GM19395 (cell line): ENCODE results near the gene TENM4.

Source experiments
- ATAC-seq: cut with Tn5 transposase; IDR thresholded peaks from one replicate; pipeline ENCODE4 v1.9.1; 2021; ENCODE audit warnings: mild to moderate bottlenecking, moderate library complexity; ENCODE audit not compliant: unreplicated experiment

Gene TENM4

DNA sequence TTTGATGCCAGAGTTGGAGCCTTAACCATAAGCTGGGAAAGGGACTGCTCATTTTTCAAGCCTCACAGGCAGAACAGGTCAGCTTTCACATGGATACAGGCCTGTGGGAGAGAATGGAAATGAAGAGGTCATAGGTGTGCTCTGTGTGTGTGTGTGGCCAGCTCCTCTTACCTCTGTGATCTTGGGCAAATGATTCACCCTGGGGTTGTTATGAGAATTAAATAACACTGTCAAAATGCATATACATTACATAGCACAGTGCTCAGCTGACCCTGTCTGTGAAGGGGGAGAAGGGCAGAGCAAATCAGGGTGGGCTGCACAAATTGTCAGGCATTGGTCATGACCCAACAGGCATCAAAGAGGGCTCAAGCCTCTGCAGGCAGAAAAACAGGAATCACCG, 372.5 kb downstream of the TENM4 start:
- ATAC-seq: no peak

DNA sequence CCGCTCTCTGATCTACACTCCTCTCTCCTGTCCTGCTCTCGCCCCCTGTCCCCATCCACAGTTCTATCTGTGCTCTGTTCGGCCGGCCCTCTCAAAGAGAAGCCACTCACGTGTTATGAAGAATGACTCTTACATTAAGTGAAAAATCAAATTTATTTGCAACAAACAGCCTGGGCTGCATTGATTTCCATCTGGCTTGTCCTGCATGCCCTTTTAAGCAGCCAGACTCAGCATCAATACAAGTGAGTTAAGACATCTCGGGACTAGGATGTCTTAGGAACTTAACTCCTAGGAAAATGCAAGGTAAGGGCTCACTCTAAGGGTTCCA, 373.5 kb downstream of the TENM4 start:
- no peak for ATAC-seq

DNA sequence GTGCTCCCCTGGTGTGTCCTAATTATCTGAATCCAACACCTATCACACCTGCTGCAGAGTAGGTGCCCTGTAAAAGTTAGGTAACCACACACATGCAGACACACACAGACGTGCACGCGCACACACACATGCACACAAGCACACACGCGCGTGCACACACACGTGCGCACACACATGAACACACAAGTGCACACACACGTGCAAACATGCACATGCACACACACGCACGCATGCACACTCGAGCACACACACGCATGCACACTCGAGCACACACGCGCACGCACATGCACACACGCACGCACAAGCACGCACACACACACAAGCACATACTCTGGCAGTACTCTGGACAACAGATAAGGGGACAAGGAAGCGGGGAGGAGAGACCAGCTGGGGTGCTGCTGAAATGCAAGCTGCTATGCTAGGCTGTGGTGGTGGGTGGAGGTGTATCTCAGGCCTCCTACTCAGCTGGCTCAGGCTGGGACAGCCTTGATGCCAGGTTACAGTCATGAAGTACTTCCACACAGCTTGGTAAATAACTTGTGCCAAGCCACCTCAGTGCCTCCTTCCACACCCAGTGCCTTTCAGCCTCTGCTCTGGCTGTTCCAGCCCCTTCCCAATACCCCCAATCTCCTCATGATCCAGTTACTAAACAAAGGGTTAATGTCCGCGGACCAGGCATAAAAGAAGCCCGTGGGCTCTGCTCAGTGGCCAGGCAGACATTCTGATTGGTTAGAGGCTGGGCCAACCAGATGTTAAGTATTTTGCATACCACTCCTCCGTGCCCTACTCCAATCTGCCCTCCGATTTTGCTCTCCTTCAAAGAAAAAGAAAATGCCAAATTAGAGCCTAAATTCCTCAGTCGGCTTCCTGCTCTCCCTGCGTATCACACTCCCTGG, 374.1 kb downstream of the TENM4 start:
- ATAC-seq: no peak

DNA sequence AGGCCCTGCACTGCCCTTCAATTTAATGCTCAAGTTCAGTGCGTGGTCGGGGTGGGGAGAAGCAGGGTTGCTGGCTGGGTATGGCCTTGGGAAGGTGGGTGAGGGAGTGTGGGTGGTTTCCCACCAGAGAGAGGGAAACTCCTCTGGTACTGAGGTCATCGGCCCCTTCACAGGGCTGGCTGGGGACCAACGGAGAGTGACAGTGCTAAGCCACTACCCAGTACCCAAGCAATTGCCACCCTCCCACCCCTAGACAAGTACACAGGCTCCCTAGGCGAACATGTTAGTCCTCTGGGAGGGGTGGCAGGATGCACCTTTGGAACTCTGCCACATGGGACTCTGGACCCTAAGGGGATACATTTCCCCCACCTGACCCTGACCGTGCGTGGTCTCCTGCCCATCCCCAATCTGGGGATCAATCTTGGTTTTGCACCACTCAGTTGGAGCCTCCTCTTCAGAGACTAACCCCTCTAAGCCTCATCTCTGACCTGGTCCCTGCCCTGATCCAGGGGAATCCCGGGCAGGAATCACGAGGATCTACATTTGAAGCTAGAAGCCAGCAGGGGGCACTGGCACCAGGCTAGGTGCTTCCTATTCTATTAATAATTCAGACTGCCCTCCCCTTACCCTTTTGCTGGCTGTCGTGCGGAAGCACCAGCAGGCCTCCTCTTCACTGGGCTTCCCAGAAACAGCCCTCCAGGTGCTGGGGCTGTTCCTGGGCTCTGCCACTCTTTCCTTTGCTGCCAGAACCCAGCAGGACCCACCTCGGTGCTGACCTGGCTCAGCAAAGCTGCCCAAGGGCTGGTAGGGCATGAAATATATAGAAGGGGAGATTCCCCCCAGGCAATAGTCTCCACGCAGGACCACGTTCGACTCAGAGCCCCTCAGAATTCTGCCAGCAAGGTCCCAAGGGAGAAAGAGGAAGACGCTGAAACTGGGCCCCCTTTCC, 377.7 kb downstream of the TENM4 start:
- no peak for ATAC-seq

DNA sequence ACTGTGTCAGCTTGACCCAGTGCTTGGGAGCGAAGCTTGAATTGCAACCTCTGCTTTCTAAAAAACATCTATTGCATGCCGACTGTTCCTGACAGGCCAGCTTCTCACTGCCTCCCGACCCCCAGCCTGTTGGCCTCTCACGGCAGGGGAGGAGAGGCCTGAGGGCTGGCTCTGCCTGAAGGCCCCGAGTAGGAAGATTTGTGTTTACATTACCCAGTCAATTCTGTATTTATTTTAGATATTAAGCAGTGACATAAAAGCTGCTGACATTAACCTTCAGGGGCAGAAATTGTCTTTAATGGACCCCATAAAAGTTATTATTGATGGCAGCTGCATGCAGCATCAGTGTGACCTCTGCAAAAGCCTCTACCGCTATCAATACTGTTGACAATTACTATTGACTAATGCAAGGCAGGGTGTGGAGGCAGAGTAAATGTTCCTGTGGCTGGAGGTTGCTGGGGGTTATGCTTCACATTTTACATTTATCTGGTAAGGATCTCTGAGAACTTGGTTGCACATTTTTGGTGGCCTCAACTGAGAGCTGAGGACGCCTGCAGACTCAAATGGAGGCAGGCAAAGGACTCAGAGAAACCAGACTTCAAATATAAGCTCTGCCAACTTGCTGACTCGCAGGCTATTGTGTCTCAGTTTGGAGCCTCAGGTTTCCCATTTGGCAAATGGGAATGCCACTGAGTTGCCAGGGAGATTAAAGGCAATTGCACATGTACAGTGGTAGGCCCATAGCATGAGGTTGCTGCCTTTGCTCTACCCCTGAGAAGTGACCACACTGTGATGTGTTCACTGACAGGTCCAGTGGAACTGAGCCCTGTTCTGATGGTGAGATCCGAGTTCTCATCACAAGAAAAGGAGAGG, 380.5 kb downstream of the TENM4 start:
- no peak for ATAC-seq

DNA sequence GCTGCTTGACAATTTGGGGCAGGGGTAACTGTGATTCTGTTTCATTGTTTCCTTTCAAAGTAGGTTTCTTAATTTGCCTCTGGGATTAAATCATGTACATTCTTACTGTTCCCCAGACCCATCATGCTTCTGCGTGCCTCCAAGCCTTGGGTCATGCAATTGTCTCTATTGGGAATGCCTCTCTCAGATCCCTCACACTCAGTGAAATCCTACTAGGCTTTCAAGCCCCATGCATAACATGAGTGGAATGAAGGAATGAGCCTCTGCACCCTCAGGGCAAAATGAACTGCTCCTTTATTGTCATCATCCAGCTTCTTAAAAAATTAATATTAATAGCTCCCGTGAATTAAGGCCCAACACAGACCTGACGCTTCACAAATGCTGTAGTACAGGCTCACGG, 381.7 kb downstream of the TENM4 start:
- ATAC-seq: no peak

DNA sequence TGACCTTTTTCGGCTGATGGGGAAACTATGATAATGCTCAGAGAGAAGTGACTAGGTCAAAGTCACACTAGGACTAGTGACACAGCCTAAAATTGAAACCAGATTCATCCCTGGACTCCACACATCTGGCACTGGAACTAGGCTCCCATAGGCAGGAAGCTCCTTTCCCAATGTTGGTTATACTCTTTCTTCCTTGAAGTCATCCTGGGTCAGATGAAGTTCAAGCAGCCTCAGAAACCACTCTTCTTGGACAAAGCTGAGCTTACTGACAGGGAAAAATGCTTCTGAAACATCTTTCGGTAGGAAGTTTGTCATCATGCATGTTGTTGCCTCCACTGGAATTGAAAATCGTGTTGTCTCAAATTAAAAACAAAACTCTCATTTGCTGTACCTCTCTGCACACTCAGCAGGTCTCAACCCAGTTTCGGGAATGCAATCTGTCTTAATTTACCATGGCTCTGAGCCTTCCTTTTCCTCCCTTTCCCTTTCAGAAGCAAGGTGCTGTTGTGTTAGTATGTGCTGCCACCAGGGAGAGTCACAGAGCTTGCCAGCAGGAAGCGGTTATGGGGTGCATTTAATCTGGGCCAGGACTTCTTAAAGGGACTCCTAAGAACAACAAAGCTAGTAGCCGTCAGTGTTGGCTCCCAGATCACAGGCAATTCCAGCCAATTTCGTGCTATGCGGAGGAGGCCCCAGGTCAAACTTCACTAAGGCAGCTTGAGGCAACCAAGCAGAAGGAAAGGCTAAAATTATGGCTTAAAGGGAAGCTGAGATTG, 384.8 kb downstream of the TENM4 start:
- ATAC-seq: no peak

DNA sequence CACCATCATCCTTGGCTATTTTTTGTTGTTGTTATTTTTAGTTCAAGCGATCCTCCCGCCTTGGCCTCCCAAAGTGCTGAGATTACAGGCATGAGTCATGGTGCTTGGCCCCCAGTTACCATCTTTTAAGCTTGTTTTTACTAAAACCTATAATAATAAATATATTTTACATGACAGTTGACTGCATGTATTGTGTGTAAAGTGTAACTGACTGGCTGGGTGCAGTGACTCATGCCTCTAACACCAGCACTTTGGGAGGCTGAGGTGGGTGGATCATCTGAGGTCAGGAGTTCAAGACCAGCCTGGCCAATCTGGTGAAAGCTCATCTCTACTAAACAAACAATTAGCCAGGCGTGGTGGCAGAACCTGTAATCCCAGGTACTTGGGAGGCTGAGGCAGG, 386.2 kb downstream of the TENM4 start:
- no peak for ATAC-seq

DNA sequence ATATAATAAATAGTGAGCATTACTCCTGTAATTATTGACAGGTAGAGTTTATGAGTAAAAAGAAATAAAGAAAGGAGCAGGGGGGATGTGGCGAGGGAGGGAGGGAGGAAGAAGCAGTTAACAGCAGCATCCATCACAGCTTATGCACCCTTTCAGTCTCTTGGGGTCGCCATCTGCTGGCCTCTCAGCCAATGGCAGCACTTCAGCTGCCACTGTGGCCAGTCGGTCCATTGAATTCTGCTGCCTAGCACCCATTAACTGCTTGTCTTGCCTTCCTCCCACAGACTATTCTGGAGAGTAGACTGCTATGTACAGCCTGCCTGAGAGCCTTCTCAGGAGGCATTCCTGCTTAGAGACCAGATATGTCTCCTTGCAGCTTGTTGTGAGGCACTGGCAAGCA, 388.3 kb downstream of the TENM4 start:
- ATAC-seq: no peak

DNA sequence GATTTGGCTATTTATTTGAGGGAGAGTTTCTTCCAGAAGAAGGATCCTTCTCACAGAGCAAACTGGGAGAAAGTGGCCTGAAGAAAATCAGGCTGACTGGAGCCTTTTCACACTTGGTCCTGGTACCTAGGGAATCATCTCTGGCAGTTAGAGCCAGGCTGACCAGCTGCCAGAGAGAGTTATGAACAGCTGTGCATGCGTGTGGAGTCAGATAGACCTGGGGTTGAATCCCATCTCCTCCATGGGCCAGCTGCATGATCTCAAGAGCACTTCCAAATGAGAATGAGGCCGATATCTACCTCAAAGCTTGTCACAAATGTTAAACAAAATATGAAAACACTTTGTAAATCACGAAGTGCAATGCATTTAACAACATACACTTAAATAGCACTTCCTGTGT, 390.0 kb downstream of the TENM4 start:
- ATAC-seq: no peak

DNA sequence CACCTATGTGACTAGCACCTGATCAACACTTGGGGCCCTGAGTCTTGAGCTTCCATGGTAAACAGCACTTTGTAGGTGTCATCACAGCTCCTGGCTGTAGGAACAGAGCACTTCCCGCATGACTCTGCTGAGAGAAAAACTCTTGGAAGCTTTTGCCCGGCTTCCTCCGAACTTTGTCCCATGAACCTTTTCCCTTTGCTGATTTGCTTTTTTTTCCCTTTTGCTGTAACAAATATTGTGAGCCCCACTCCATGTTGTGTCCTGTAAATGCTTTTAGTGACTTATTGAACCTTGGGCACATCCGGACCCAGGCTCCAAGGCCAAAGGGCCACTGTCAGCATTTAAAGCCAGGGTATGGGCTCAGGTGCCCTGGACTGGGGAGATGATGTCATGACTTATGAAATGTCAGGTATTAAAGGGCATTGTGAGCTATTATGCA, 391.1 kb downstream of the TENM4 start:
- ATAC-seq: no peak

DNA sequence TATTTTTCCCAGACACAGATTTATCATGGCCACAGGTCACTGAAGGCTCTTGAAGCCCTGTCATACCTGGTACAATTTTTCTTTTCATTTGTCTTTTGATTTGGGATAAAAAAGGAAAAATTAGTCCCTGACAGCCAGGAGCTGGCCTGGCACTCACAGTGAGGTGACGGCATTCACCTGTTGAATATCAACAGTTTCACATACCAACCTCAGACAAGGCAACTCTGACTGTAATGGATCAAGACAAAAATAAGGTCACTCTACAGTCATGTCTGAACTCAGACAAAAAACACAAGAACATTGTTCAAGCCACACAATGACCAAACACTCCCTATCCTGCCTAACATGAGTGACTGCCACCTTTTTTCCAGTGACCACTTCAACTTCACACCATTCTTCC, 392.9 kb downstream of the TENM4 start:
- ATAC-seq: no peak

DNA sequence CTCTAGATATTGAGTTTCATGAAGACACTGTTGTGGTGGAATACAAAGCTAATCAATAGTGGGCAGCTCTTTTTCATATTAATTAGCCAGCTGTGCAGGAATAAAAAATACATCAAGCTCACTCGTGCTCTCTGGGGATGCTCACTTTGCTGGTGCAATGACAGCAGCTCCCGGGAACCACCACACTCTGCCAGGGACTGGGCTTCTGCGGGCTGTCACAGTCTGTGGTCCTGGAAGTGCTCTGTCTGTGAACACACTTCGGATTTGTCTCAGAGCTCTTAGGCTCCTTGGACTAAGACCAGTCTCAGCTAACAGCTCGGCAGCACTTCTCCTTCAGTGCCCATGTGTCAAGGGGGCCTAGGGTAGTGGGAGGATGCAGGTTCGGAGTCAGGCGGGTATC, 393.5 kb downstream of the TENM4 start:
- no peak for ATAC-seq

DNA sequence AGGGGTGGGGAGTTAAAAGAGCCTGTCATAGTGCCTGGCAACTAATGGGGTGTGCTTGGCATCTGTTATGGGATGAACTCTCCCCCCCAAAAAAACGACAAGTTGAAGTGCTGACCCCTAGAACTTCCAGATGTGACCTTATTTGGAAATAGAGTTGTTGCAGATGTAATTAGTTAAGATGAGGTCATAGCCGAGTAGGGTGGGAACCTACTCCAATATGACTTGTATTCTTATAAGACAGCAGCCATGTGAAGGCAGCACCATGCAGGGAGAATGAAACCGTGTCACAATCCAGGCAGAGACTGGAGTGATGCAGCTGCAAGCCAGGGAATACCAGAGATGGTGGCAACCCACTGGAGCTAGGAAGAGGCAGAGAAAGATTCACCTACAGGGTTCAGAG, 394.5 kb downstream of the TENM4 start:
- ATAC-seq: no peak

DNA sequence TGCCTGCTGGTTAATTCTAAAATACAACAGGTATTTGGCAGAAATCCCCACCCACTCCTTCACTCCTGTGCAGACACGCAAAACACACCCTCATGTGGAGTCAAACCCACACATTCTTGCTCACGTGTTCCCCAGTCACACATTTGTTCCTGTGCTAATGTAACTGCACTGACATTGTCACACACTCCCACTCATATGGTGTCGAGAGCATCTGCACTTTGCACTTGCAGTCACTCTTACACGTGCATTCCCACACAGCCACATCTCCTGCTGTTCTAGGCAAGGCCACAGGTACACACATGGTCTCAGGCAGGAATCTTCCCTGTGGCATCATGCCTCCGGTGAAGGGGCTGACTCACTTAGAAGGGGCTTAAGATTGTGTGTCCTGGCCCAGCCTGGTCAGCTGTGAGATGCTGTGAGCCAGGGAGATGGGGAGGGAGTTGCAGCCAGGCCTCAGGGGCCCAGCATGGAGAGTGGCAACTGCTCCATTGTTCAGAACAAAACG, 395.0 kb downstream of the TENM4 start:
- ATAC-seq: no peak

DNA sequence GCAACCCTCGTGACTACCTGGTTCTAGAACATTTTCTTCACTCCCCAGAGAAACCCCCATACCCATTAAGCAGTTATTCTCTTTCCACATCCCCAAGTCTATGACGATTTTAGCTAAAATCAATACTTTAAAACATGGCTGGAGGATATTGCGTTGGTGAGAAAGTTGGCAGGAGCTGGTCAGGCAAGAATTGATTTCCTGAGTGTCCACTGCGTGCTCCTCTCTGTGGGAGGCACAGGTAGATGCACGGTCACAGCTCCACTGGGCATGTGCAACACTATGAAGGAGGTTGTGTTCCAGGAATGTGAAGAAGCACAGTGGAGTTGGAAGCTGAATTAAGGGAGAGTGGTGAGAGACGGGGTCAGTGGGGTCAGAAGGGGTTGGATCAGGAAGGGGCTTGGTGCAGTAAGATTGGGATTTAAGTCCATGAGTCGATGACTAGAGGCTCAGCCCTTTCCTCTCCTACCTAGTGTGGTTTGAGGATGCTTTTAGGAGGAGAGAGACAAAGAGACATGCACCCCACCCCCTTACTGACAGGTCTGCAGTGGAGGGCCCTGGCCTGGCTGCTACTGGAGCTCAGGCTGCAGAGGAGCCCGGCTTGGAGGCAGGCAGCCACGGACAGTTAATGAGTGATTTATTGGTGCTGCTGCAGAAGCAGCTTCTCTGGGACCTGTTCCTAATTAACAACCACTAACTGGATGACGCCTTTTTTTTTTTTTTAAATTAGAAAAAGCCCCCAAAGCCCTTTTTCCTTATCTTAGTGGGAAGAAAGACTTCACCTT, 395.6 kb downstream of the TENM4 start:
- no peak for ATAC-seq

DNA sequence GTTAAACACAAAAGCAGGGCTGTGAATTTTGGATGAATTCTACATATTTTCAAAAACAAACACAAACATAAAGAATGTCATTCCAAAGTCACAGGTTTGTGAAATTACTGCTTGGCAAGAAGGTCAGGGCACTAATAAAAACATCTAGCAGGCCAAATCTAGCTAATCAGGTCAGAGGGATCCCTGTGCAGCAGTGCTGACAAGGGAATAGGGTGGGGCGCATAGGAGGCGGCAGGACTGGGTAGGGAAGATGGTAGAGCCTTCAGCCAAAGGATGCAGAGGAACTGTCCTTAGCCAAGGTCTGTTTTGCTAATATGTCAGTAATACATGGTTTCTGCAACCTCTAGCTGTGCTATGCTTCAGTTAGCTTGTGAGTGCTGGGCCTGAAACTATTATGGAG, 396.6 kb downstream of the TENM4 start:
- ATAC-seq: no peak

DNA sequence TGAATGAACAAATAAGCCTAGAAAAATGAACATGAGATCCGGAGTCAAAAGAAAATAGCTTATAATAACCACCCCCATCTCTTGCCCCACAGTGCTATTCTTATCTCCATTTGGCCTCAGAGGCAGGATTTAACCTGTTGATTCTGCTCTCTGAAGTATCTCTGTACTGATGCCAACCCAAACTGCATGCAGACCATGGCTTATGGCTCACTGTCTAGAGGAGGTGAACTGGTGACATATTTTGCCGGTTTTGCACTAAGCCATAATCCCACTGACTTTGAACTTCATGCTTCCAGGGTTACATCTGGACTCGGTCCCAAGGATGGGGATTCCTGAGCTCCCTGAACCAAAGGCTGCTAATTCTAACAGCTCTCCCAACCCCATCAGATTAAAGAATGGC, 397.1 kb downstream of the TENM4 start:
- no peak for ATAC-seq

DNA sequence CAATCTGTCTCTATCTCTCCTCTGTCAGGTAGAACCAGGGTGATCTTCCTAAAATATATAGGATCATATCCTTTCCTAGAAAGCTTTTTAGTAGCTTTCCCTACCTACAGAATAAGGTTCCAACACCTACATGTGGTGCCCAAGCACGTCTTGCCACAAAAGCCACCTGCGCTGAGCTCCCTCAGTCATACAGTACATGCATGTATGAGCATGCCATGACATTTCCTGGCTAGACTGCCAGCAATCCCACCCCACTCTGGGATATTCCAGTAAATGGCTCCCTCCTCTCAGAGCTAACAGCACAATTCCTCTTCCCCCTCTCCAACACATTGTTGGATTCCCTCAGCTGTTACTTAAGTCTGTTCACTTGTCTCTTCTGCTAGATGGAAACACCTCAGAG, 398.0 kb downstream of the TENM4 start:
- ATAC-seq: no peak
